Cardiac muscle cell (in vitro differentiated cells and primary cell): Measurements from ENCODE around the gene TAF4. TPM values are rescaled to one million over a fixed set of nuclear protein-coding genes. Genes with fewer than 3 reads are reported as not detected.

Experiments
- DNase-seq, 2 donors: peaks; one replicate each; pipeline versions ENCODE4 v3.0.0 to v3.0.0-alpha.2; 2010 to 2017; ENCODE audit warnings: low read depth in 1 of 2, low spot score in 1 of 2
- H3K27ac ChIP-seq: fragments of 200-600 bp; sonication (generic); 2 replicates; pipeline ENCODE4 v1.5.1; 2016
- H3K27me3 ChIP-seq: fragments of 200-600 bp; sonication (generic); 2 replicates; pipeline ENCODE4 v1.6.0; 2016; ENCODE audit warnings: control low read depth
- H3K36me3 ChIP-seq: fragments of 200-600 bp; sonication (generic); 2 replicates; pipeline ENCODE4 v1.5.1; 2016; ENCODE audit warnings: control low read depth
- H3K4me1 ChIP-seq: fragments of 200-600 bp; sonication (generic); 2 replicates; pipeline ENCODE4 v1.8.1; 2017; ENCODE audit warnings: low read depth, mild to moderate bottlenecking, mixed run types
- H3K4me3 ChIP-seq: fragments of 200-600 bp; sonication (generic); 2 replicates; pipeline ENCODE4 v1.5.1; 2016; ENCODE audit warnings: mild to moderate bottlenecking
- H3K9me3 ChIP-seq: fragments of 200-600 bp; sonication (generic); 2 replicates; pipeline ENCODE4 v1.5.1; 2017; ENCODE audit warnings: low read depth, mild to moderate bottlenecking, control low read depth
- polyA plus RNA-seq: library from polyadenylated mRNA; unstranded; fragments of >200 nt; fragmentation: Nextera tagmentation; extraction: Ambion mirVana; gene quantifications from 2 replicates; pipeline ENCODE4 v1.2.1, GENCODE V29; 2016
- total RNA-seq: library from RNA; depleted of rRNA; stranded (reverse); fragments of >200 nt; gene quantifications from 2 replicates; pipeline ENCODE4 v1.2.3, GENCODE V29; 2016
- TF ChIP-seq, protein P1 (sequence below): IDR thresholded peaks from 2 replicates; pipeline ENCODE4 v1.5.1; 2012; ENCODE audit warnings: low read depth, mild to moderate bottlenecking, low read length

TAF4 gene
- total and polyA plus RNA-seq, 2 experiments from 2014 or later: 3.7 to 21.1 TPM

DNA sequence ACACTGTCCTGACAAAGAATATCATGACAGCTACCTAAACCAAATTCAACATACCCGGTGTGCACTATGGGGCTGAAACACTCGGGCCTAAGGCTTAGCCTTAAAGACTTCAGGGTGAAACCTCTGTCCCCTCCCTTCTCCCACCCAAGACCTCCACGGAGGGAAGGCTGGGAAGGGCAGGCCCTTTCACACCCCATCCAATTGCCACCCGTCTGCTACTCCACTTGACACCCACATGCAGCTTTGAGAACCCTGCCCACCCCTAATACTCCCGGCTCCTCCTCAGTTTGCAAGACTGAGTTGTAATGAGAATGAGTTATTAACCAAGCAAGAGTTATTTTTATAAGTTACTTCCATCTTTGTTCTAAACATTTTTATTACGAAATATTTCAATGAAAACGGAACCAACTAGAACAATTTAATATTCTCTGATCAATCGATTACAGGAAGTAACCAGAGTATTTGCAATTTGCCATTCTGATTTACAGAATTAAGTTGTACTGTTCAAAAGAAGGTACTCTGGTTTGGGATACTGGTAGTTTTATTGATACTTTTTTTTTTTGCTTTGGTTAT lies 3.7 kb downstream of the TAF4 start:
- TF ChIP-seq, protein P1, sequence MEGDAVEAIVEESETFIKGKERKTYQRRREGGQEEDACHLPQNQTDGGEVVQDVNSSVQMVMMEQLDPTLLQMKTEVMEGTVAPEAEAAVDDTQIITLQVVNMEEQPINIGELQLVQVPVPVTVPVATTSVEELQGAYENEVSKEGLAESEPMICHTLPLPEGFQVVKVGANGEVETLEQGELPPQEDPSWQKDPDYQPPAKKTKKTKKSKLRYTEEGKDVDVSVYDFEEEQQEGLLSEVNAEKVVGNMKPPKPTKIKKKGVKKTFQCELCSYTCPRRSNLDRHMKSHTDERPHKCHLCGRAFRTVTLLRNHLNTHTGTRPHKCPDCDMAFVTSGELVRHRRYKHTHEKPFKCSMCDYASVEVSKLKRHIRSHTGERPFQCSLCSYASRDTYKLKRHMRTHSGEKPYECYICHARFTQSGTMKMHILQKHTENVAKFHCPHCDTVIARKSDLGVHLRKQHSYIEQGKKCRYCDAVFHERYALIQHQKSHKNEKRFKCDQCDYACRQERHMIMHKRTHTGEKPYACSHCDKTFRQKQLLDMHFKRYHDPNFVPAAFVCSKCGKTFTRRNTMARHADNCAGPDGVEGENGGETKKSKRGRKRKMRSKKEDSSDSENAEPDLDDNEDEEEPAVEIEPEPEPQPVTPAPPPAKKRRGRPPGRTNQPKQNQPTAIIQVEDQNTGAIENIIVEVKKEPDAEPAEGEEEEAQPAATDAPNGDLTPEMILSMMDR: no peak
- Histone ChIP-seq H3K9me3 (no peaks in the 10 kb centered on the region), H3K36me3 (no peaks in the 10 kb centered on the region), H3K4me3 (no peak overlapping the region), H3K27ac (no peak overlapping the region), H3K4me1 (peaks cover 27% of the 10 kb centered on the region), H3K27me3 (no peaks in the 10 kb centered on the region)
- no peak for DNase-seq

DNA sequence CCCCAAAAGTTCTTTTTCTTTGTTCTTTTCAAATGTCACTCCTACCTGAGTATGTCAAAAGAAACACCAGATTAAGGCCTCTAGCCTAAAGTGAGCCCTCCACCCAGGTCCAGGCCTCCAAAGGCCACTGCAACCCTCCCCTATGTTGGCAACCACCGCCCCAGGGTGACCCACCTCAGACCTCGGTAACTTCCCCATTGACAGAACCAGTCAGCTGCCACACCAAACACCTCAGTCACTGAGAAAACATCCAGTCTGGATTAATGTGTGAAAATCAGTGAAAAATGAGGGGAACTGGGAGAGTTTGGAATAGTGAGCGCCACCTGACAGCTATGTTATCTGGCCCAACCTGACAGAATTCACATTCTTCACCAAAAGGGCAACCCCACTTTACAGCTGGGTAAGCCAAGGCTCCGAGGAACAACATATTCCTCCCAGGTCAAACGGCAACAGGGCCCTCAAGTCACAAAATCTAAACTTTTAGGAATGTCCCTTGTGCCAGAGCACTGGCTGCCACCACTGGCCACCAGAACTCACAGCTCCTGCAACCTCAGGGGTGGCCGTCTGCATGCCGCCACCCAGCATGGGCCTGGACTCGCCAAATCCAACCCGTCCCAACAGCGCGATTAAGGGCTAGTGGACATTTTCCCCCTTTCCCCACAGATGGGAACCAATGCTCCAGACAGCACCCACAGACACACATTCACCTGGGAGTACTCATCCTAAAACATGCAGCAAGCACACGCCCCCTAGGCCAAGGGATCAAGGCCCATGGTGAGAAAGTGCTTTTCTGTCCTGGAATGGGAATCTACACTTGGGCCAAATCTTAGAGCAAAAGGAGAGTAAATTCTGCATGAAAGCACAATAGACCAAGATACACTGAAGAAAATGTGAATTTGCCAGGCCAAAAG lies 4.8 kb downstream of the TAF4 start:
- TF ChIP-seq, protein P1: no peak
- DNase-seq: no peak

DNA sequence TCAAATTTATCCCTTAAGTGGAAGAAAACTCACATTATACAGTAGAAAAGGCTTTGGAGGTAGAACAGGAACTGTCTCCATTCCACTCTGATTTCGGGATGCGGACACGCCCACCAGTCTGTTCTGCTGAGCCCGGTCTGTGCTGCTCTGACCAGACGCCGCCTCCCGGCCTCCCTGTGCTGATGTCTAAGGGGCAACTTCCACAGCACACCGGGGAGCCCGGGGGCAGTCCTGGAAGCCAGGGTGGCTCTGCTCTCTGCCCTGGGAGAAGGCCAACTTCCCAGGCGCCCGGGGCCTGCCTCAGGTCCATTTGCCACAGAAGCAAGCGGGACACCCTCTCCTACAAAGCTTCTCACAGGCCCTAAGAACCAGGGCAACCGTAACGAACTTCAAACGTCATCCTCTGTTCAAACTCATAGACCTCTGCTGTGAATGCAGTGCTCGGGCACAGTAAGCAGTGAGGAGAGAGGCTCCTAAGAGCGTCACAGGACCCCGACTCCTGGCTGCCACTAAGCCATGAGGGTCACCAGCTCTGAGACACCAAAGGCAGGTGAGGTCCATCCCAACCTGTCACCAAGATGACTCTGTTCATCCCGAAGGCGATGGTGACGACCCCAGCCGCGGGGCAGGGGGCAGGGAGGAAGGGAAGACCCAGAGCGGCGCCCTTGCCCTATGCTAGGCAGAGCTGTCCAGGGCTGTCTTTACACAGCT lies 5.6 kb downstream of the TAF4 start:
- Histone ChIP-seq H3K27ac (no peak overlapping the region), H3K4me3 (no peak overlapping the region), H3K9me3 (no peaks in the 10 kb centered on the region), H3K36me3 (no peaks in the 10 kb centered on the region), H3K4me1 (peaks cover 23% of the 10 kb centered on the region), H3K27me3 (no peaks in the 10 kb centered on the region)
- TF ChIP-seq, protein P1: no peak
- DNase-seq: no peak

More for the DNA sequence above, 4.8 kb downstream of the TAF4 start:
- Histone ChIP-seq H3K4me3 (no peak overlapping the region), H3K4me1 (peaks cover 23% of the 10 kb centered on the region), H3K27me3 (no peaks in the 10 kb centered on the region), H3K27ac (no peak overlapping the region), H3K36me3 (no peaks in the 10 kb centered on the region), H3K9me3 (no peaks in the 10 kb centered on the region)

DNA sequence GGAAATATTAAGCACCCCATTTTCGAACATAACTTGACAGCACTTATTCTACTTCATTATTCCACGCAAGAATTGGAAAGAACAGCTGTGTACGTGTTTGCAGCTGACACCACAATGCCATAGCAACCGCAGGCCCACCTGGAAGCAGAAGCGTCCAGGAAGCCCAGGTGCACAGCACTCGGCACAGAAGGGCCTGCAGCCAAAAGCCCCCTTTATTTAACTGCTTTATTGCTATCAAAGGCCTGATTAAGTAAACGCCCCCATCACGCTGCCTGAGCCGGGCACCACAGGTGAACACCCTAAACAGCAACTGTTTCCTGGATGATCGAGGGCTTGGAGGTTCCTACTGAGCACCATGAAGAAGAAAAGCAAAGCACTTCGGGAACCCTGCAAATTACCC lies 6.3 kb downstream of the TAF4 start:
- Histone ChIP-seq H3K4me3 (no peak overlapping the region), H3K27ac (no peak overlapping the region), H3K36me3 (no peaks in the 10 kb centered on the region), H3K4me1 (peaks cover 22% of the 10 kb centered on the region), H3K9me3 (no peaks in the 10 kb centered on the region), H3K27me3 (no peaks in the 10 kb centered on the region)
- TF ChIP-seq, protein P1: no peak
- DNase-seq: no peak

DNA sequence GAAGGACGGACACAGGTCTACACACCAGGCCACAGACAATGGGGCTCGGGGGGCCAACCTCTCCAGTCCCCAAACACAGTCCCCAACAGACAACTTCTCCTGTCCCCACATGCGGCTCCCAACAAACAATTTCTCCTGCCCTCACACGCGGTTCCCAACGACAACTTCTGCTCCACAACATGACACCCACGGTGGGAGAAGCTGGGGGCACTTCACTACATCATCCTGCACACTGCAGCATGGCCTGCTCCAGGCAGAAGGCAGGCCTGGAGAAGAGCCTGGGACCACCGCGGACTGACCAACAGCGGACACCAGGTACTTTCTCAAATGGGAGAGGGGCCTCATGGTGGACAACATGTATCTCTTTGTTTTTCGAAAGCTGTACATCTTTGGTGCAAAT lies 6.7 kb downstream of the TAF4 start:
- Histone ChIP-seq H3K9me3 (no peaks in the 10 kb centered on the region), H3K4me3 (no peak overlapping the region), H3K4me1 (peaks cover 18% of the 10 kb centered on the region), H3K27me3 (no peaks in the 10 kb centered on the region), H3K36me3 (no peaks in the 10 kb centered on the region), H3K27ac (no peak overlapping the region)
- no peak for DNase-seq
- TF ChIP-seq, protein P1: no peak
